ENCODE measurements around the gene ATG16L1.

GRCh38 chr2:233213011-233213410 lies 38.5 kb upstream of the ATG16L1 start:
- TF ChIP-seq CTCF (IDR thresholded peaks at IDR 0.05) (no peak), POLR2A (IDR thresholded peaks at IDR 0.05) (no peak)

All from esophagus squamous epithelium (tissue), 4 donors.